Neural progenitor cell (in vitro differentiated cells): Measurements from ENCODE around the gene OLFML2A. TPM values are rescaled to one million over a fixed set of nuclear protein-coding genes. Genes with fewer than 3 reads are reported as not detected.

Experiments used
- DNase-seq: peaks from one replicate; pipeline ENCODE4 v3.0.0-alpha.2; 2016; ENCODE audit warnings: low spot score
- H2AFZ ChIP-seq: fragments of 200-600 bp; sonication (generic); replicated peaks from 2 replicates; pipeline ENCODE4 v1.6.1; 2016; ENCODE audit warnings: antibody characterized with exemption
- H3F3A ChIP-seq: fragments of 200-600 bp; sonication (generic); 2 replicates; pipeline ENCODE4 v1.6.1; 2016; ENCODE audit warnings: antibody characterized with exemption, low read depth
- H3K27ac ChIP-seq: fragments of 200-600 bp; sonication (generic); 2 replicates; pipeline ENCODE4 v1.5.1; 2016; ENCODE audit warnings: mild to moderate bottlenecking
- H3K27me3 ChIP-seq: fragments of 200-600 bp; sonication (generic); 2 replicates; pipeline ENCODE4 v1.6.1; 2016; ENCODE audit warnings: mild to moderate bottlenecking, moderate library complexity
- H3K36me3 ChIP-seq: fragments of 200-600 bp; sonication (generic); 2 replicates; pipeline ENCODE4 v1.5.1; 2016
- H3K4me1 ChIP-seq: fragments of 200-600 bp; sonication (generic); 2 replicates; pipeline ENCODE4 v1.6.1; 2016; ENCODE audit warnings: mixed run types
- H3K4me2 ChIP-seq: fragments of 200-600 bp; sonication (generic); 2 replicates; pipeline ENCODE4 v1.6.1; 2016
- H3K4me3 ChIP-seq: fragments of 200-600 bp; sonication (generic); 2 replicates; pipeline ENCODE4 v1.5.1; 2016
- H3K79me2 ChIP-seq: fragments of 200-600 bp; sonication (generic); 2 replicates; pipeline ENCODE4 v1.6.1; 2016; ENCODE audit warnings: low read depth
- H3K9ac ChIP-seq: fragments of 200-600 bp; sonication (generic); 2 replicates; pipeline ENCODE4 v1.6.1; 2016
- H3K9me3 ChIP-seq: fragments of 200-600 bp; sonication (generic); 2 replicates; pipeline ENCODE4 v1.5.1; 2016; ENCODE audit warnings: low read depth
- H4K20me1 ChIP-seq: fragments of 200-600 bp; sonication (generic); 2 replicates; pipeline ENCODE4 v1.6.1; 2016; ENCODE audit warnings: low read depth
- H3K27ac Mint-ChIP-seq: 3 replicates; pipeline ENCODE4 v1.8.0; 2021; ENCODE audit warnings: mixed read lengths
- H3K27me3 Mint-ChIP-seq: 2 replicates; pipeline ENCODE4 v1.8.0; 2022; ENCODE audit warnings: low read depth, mild to moderate bottlenecking, inconsistent platforms, moderate library complexity, mixed read lengths; ENCODE audit not compliant: insufficient read depth
- H3K36me3 Mint-ChIP-seq: 3 replicates; pipeline ENCODE4 v1.8.0; 2021; ENCODE audit warnings: mixed read lengths
- H3K4me1 Mint-ChIP-seq: 3 replicates; pipeline ENCODE4 v1.8.0; 2021; ENCODE audit warnings: mixed read lengths
- H3K4me3 Mint-ChIP-seq: 3 replicates; pipeline ENCODE4 v1.8.0; 2021; ENCODE audit warnings: mild to moderate bottlenecking, moderate library complexity, mixed read lengths
- H3K9me3 Mint-ChIP-seq: 3 replicates; pipeline ENCODE4 v1.8.0; 2020; ENCODE audit warnings: mixed read lengths
- CTCF ChIP-seq: fragments of 200-600 bp; sonication (generic); IDR thresholded peaks from 2 replicates; pipeline ENCODE4 v1.5.1; 2017; ENCODE audit warnings: antibody characterized with exemption, mild to moderate bottlenecking
- EZH2 ChIP-seq: fragments of 200-600 bp; sonication (generic); IDR thresholded peaks from 2 replicates; pipeline ENCODE4 v1.6.1; 2017; ENCODE audit warnings: antibody characterized with exemption, mild to moderate bottlenecking, moderate library complexity
- EZH2phosphoT487 ChIP-seq: fragments of 200-600 bp; sonication (generic); IDR thresholded peaks from 2 replicates; pipeline ENCODE4 v1.6.1; 2017; ENCODE audit warnings: antibody characterized with exemption
- total RNA-seq: library from RNA; depleted of rRNA; stranded (reverse); fragments of >200 nt; gene quantifications from 2 replicates; pipeline ENCODE4 v1.2.3, GENCODE V29; 2015; ENCODE audit warnings: low replicate concordance

OLFML2A gene
- total RNA-seq, 1 donor from 2014 or later = 3.1 TPM

GRCh38 chr9:124741662-124742061 is 35.3 kb upstream of the OLFML2A start:
- no peak for DNase-seq
- no peaks in the 10 kb centered on the region for H3K36me3 ChIP-seq
- no peaks in the 10 kb centered on the region for H3K27me3 ChIP-seq
- Mint-ChIP-seq H3K27me3 (no peaks in the 10 kb centered on the region), H3K4me1 (peaks cover 21% of the 10 kb centered on the region), H3K36me3 (peaks cover 8% of the 10 kb centered on the region), H3K27ac (no peak overlapping the region), H3K4me3 (no peak overlapping the region), H3K9me3 (peaks cover 2% of the 10 kb centered on the region)
- peaks cover 100% of the 10 kb centered on the region for H3K79me2 ChIP-seq
- no peak overlapping the region for H3K4me3 ChIP-seq
- peaks cover 94% of the 10 kb centered on the region for H4K20me1 ChIP-seq
- no peaks in the 10 kb centered on the region for H3K9me3 ChIP-seq
- H3K9ac ChIP-seq = no peak overlapping the region
- no peak overlapping the region for H3K27ac ChIP-seq
- H3K4me2 ChIP-seq = no peak overlapping the region
- peaks cover 9% of the 10 kb centered on the region for H3F3A ChIP-seq
- H3K4me1 ChIP-seq = no peaks in the 10 kb centered on the region
- TF ChIP-seq CTCF = no peak
- TF ChIP-seq EZH2 = no peak
- TF ChIP-seq EZH2phosphoT487 = no peak
- H2AFZ ChIP-seq = no peak overlapping the region

GRCh38 chr9:124742940-124743339 is 34.0 kb upstream of the OLFML2A start:
- Histone ChIP-seq H3K79me2 (peaks cover 100% of the 10 kb centered on the region), H4K20me1 (peaks cover 94% of the 10 kb centered on the region), H3K4me1 (peaks cover 4% of the 10 kb centered on the region), H3K27ac (no peak overlapping the region), H3K9me3 (no peaks in the 10 kb centered on the region), H3K36me3 (no peaks in the 10 kb centered on the region), H3K27me3 (no peaks in the 10 kb centered on the region), H3K9ac (no peak overlapping the region), H3K4me3 (no peak overlapping the region), H2AFZ (no peak overlapping the region), H3F3A (peaks cover 13% of the 10 kb centered on the region), H3K4me2 (no peak overlapping the region)
- no peaks in the 10 kb centered on the region for H3K27me3 Mint-ChIP-seq
- H3K4me3 Mint-ChIP-seq = no peak overlapping the region
- peaks cover 8% of the 10 kb centered on the region for H3K36me3 Mint-ChIP-seq
- peak overlapping the region; percentile 86 for H3K27ac Mint-ChIP-seq
- DNase-seq = no peak
- peaks cover 30% of the 10 kb centered on the region for H3K4me1 Mint-ChIP-seq
- TF ChIP-seq EZH2 = no peak
- TF ChIP-seq EZH2phosphoT487 = no peak
- TF ChIP-seq CTCF = no peak
- peaks cover 2% of the 10 kb centered on the region for H3K9me3 Mint-ChIP-seq

- Histone ChIP-seq H4K20me1 (peaks cover 94% of the 10 kb centered on the region), H3K27me3 (no peaks in the 10 kb centered on the region), H3K4me3 (no peak overlapping the region), H3K9ac (no peak overlapping the region), H3F3A (peaks cover 16% of the 10 kb centered on the region), H3K27ac (no peak overlapping the region), H3K79me2 (peaks cover 100% of the 10 kb centered on the region), H3K9me3 (no peaks in the 10 kb centered on the region), H3K4me1 (peaks cover 4% of the 10 kb centered on the region), H3K4me2 (no peak overlapping the region), H3K36me3 (no peaks in the 10 kb centered on the region), H2AFZ (no peak overlapping the region)
- DNase-seq = no peak
- peaks cover 30% of the 10 kb centered on the region for H3K4me1 Mint-ChIP-seq
- no peak overlapping the region for H3K4me3 Mint-ChIP-seq
- no peaks in the 10 kb centered on the region for H3K27me3 Mint-ChIP-seq
- H3K27ac Mint-ChIP-seq = no peak overlapping the region
- peaks cover 2% of the 10 kb centered on the region for H3K9me3 Mint-ChIP-seq
- TF ChIP-seq EZH2 = no peak
- TF ChIP-seq EZH2phosphoT487 = no peak
- no peak for TF ChIP-seq CTCF
- H3K36me3 Mint-ChIP-seq = peaks cover 8% of the 10 kb centered on the region
Measured at GRCh38 chr9:124743686-124744348, 33.1 kb upstream of the OLFML2A start.
